Activated naive CD8-positive, alpha-beta T cell treated with anti-CD3 and anti-CD28 coated beads for 36 hours (primary cell): ENCODE measurements around the gene CREG2. TPM values are rescaled to one million over a fixed set of nuclear protein-coding genes. Genes with fewer than 3 reads are reported as not detected.
A peak's percentile ranks its signal among the peaks of the same experiment; 100 is the strongest.

Source experiments
- DNase-seq: peaks from one replicate; pipeline ENCODE4 v3.0.0; 2021
- H3K27ac Mint-ChIP-seq: one replicate; pipeline ENCODE4 v1.8.0; 2022; ENCODE audit warnings: mild to moderate bottlenecking, moderate library complexity, mixed read lengths
- H3K27me3 Mint-ChIP-seq: one replicate; pipeline ENCODE4 v1.8.0; 2022; ENCODE audit warnings: mild to moderate bottlenecking, mixed read lengths
- H3K36me3 Mint-ChIP-seq: one replicate; pipeline ENCODE4 v1.8.0; 2021; ENCODE audit warnings: mild to moderate bottlenecking, mixed read lengths
- H3K4me1 Mint-ChIP-seq: one replicate; pipeline ENCODE4 v1.8.0; 2021; ENCODE audit warnings: mixed read lengths
- H3K4me3 Mint-ChIP-seq: one replicate; pipeline ENCODE4 v1.8.0; 2022; ENCODE audit warnings: mild to moderate bottlenecking, moderate library complexity, mixed read lengths
- H3K9me3 Mint-ChIP-seq: one replicate; pipeline ENCODE4 v1.8.0; 2022; ENCODE audit warnings: mixed read lengths
- total RNA-seq, 2 experiments: library from RNA; stranded (reverse); gene quantifications; one replicate each; pipeline ENCODE4 v1.2.3, GENCODE V29; 2021

Gene CREG2
- total RNA-seq, 2 experiments from 2014 or later, result not detected

DNA sequence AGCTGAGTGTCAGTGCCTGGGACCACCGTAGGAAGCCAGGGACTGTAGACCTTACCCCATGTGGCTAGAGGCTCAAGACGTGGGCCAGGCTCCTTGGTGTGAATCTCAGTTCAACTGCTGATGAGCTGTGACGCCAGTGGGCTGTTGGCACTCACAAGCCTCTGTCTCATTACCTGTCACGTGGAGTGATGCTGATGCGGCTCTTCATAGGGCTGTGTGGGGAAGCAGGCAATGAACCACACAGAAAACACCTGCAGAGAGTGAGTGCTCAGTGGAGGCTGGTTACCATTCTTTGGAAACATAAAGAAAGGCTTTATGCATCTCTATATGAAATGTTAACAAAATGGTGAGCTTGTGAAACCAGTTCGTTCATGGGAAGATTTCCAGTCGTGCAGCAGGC, 36.1 kb downstream of the CREG2 start:
- no peaks in the 10 kb centered on the region for H3K36me3 Mint-ChIP-seq
- no peaks in the 10 kb centered on the region for H3K9me3 Mint-ChIP-seq
- no peaks in the 10 kb centered on the region for H3K27me3 Mint-ChIP-seq
- DNase-seq, result no peak
- H3K4me1 Mint-ChIP-seq, result peaks cover 6% of the 10 kb centered on the region
- no peak overlapping the region for H3K27ac Mint-ChIP-seq
- no peak overlapping the region for H3K4me3 Mint-ChIP-seq

GRCh38 chr2:101349893-101350662, 37.2 kb downstream of the CREG2 start:
- Mint-ChIP-seq H3K4me1 (peaks cover 6% of the 10 kb centered on the region), H3K36me3 (no peaks in the 10 kb centered on the region), H3K27ac (no peak overlapping the region), H3K27me3 (no peaks in the 10 kb centered on the region), H3K4me3 (no peak overlapping the region), H3K9me3 (no peaks in the 10 kb centered on the region)
- DNase-seq, result no peak

DNA sequence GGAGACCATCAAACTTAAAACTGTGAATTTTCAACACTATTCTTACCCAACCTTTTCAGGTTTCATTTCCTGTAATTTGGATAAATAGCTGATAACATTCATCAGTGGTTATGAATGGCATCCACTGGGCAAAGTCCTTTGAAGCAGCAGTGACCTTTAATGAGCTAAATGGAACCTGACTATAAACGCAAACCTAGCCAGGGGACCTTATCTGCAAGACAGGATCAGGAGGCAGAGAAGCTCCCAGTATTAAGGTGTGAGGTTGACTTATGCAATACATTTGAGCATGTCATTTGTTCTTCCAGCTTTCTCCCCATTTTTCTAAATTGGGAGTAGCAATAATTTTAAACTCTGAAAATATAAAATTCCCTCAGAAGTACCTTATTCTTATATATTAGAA, 38.4 kb downstream of the CREG2 start:
- Mint-ChIP-seq H3K4me1 (peaks cover 6% of the 10 kb centered on the region), H3K9me3 (no peaks in the 10 kb centered on the region), H3K27me3 (no peaks in the 10 kb centered on the region)

GRCh38 chr2:101346909-101347308, 40.4 kb downstream of the CREG2 start:
- Mint-ChIP-seq H3K4me1 (peaks cover 10% of the 10 kb centered on the region), H3K9me3 (no peaks in the 10 kb centered on the region), H3K27me3 (no peaks in the 10 kb centered on the region), H3K4me3 (no peak overlapping the region), H3K36me3 (no peaks in the 10 kb centered on the region), H3K27ac (no peak overlapping the region)
- no peak for DNase-seq

More for the DNA sequence above, 38.4 kb downstream of the CREG2 start:
- Mint-ChIP-seq H3K36me3 (no peaks in the 10 kb centered on the region), H3K4me3 (no peak overlapping the region), H3K27ac (no peak overlapping the region)
- no peak for DNase-seq

DNA sequence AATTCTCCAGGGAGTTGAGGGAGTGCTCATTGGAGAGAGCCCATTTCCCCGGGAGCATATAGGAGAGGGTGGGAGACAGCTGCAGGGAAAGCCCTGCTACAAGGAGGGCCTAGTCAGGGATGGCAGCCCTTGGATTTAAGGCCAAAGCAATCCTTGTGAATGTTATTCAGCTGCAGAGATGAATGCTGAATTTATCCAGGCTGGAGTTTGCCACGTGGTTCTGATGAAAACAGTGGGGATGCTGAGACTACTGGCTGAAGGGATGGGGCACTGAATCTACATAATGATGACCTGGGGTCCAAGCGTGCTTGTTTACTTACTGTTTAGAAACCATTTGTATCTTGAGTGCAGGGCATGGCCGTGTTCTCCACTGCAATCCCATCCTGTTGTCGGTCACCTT, 43.2 kb downstream of the CREG2 start:
- no peaks in the 10 kb centered on the region for H3K9me3 Mint-ChIP-seq
- H3K4me3 Mint-ChIP-seq, result no peak overlapping the region
- no peak for DNase-seq
- H3K4me1 Mint-ChIP-seq, result peaks cover 20% of the 10 kb centered on the region
- H3K36me3 Mint-ChIP-seq, result no peaks in the 10 kb centered on the region
- no peak overlapping the region for H3K27ac Mint-ChIP-seq
- H3K27me3 Mint-ChIP-seq, result no peaks in the 10 kb centered on the region

GRCh38 chr2:101342625-101343008, 44.7 kb downstream of the CREG2 start:
- DNase-seq, result no peak
- no peak overlapping the region for H3K27ac Mint-ChIP-seq
- H3K4me1 Mint-ChIP-seq, result peaks cover 20% of the 10 kb centered on the region
- H3K36me3 Mint-ChIP-seq, result no peaks in the 10 kb centered on the region
- H3K27me3 Mint-ChIP-seq, result no peaks in the 10 kb centered on the region
- H3K9me3 Mint-ChIP-seq, result no peaks in the 10 kb centered on the region
- H3K4me3 Mint-ChIP-seq, result no peak overlapping the region

- no peaks in the 10 kb centered on the region for H3K27me3 Mint-ChIP-seq
- peaks cover 20% of the 10 kb centered on the region for H3K4me1 Mint-ChIP-seq
- H3K4me3 Mint-ChIP-seq, result no peak overlapping the region
- DNase-seq, result peak; percentile 56
- H3K36me3 Mint-ChIP-seq, result no peaks in the 10 kb centered on the region
- no peak overlapping the region for H3K27ac Mint-ChIP-seq
- no peaks in the 10 kb centered on the region for H3K9me3 Mint-ChIP-seq
Observed at GRCh38 chr2:101341901-101342624, 45.2 kb downstream of the CREG2 start.

- no peak overlapping the region for H3K4me3 Mint-ChIP-seq
- no peak overlapping the region for H3K27ac Mint-ChIP-seq
- DNase-seq, result no peak
Observed at GRCh38 chr2:101341421-101341820, 45.9 kb downstream of the CREG2 start.

DNA sequence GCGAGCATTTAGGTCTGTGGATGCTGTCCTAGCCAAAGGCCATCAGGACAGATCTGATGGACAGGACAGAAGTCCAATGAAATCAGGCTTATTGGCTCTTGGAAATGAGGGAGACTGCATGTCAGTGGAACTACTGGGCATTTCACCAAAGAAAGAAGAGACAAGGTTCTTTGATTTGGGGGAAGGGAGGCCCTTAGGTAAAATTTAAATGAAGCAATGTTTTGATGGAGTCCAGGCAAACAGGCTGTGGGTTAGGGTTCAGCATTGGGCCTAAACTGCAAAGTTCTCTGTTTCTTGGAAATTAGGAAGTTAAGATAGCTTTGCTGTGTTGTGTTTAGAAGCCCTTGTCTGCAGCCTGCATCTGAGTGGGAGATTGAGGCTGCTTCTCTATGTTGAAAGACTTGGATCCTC, 47.2 kb downstream of the CREG2 start:
- Mint-ChIP-seq H3K9me3 (no peaks in the 10 kb centered on the region), H3K4me1 (peaks cover 20% of the 10 kb centered on the region), H3K27ac (no peak overlapping the region), H3K36me3 (no peaks in the 10 kb centered on the region), H3K4me3 (no peak overlapping the region), H3K27me3 (no peaks in the 10 kb centered on the region)
- no peak for DNase-seq

More at GRCh38 chr2:101341421-101341820, 45.9 kb downstream of the CREG2 start:
- H3K9me3 Mint-ChIP-seq, result no peaks in the 10 kb centered on the region
- no peaks in the 10 kb centered on the region for H3K27me3 Mint-ChIP-seq
- no peaks in the 10 kb centered on the region for H3K36me3 Mint-ChIP-seq
- peaks cover 20% of the 10 kb centered on the region for H3K4me1 Mint-ChIP-seq

DNA sequence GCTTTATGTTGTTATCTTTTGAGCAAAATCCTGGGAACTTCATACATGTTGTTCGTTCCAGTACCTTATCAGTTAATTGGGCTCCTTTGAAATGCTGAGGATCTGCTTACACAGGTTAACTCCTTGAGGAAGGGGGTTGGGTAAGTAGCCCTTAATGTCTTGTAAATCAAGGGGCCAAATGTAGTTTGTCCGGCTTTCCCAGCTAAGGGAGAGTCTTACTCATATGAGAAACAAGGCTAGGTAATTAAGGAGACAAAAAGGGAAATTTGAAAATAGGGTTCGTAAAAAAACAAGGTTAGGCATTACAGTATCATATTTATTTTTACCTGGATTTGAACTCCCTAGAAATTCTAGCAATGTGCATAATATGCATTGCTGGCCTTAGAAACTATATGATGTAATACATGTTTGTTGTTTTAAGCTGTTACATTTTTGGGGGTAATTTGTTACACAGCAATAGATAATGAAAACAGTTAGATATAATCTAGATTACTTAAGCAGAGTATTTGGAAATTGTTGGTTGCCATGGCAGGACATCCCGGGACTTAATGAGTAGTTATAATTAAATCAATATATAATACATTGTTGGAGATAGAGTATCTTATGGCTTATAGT, 47.9 kb downstream of the CREG2 start:
- H3K4me3 Mint-ChIP-seq, result no peak overlapping the region

GRCh38 chr2:101337877-101338276, 49.4 kb downstream of the CREG2 start:
- Mint-ChIP-seq H3K27ac (no peak overlapping the region), H3K4me3 (no peak overlapping the region), H3K9me3 (no peaks in the 10 kb centered on the region), H3K36me3 (no peaks in the 10 kb centered on the region), H3K27me3 (no peaks in the 10 kb centered on the region), H3K4me1 (peaks cover 28% of the 10 kb centered on the region)
- no peak for DNase-seq

More for the DNA sequence above, 47.9 kb downstream of the CREG2 start:
- Mint-ChIP-seq H3K27me3 (no peaks in the 10 kb centered on the region), H3K9me3 (no peaks in the 10 kb centered on the region), H3K4me1 (peaks cover 20% of the 10 kb centered on the region), H3K27ac (no peak overlapping the region), H3K36me3 (no peaks in the 10 kb centered on the region)
- no peak for DNase-seq

DNA sequence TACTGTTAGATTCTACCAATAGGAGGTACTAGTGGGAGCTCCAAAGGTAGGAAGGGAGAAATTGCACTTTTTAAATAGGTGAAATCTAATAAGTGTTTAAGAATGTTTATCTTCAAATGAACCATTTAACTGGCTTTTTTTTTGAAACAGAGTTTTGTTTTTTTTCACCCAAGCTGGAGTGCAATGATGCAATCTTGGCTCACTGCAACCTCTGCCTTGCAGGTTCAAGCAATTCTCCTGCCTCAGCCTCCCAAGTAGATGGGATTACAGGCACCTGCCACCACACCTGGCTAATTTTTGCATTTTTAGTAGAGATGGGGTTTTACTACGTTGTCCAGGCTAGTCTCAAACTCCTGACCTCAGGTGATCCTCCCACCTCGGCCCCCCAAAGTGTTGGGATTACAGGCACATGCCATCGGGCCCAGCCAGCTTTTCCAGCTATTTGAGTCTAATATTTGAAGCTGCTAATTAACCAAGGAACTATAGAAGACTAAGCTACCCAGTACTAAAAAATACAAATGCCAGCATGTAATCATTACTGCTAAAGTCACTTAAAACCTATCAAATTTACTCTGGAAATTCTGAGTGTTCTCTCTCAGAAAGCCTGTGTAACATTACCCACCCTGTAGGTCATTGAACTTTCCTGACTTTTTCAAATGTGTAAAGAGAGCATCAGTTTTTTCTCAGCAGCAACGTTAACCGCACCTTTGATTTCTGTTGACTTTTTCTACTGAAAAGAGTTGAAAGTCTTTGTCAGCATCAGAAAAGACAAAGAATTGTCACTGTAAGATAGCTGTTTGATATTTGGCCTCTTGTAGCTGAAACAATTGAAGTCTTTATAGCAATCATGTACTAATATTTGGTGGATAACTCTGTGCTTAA, 54.2 kb downstream of the CREG2 start:
- DNase-seq, result no peak
- no peak overlapping the region for H3K4me3 Mint-ChIP-seq

DNA sequence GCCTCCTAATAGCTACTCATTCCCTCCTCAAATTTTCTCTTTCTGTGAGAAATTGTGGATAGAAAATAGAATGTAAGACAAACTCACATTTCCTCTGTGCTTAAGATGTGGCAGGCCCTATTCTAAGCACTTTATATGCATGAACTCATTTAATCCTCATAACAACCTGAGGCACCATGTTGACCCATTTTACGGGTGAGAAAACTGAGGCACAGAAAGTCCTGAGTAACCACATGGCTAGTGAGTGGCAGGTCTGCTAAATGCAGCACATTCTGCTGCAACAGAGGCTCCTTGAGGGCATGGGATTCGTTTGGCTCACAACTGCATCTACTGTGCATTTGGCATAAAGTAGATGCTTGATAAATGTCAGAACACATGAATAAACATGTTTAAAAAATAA, 56.1 kb downstream of the CREG2 start:
- Mint-ChIP-seq H3K9me3 (no peaks in the 10 kb centered on the region), H3K27me3 (no peaks in the 10 kb centered on the region), H3K36me3 (no peaks in the 10 kb centered on the region), H3K4me1 (peaks cover 36% of the 10 kb centered on the region), H3K4me3 (no peak overlapping the region), H3K27ac (no peak overlapping the region)
- DNase-seq, result no peak

More for the DNA sequence above, 54.2 kb downstream of the CREG2 start:
- Mint-ChIP-seq H3K27ac (peak overlapping the region; percentile 25), H3K36me3 (no peaks in the 10 kb centered on the region), H3K4me1 (peaks cover 36% of the 10 kb centered on the region), H3K27me3 (no peaks in the 10 kb centered on the region), H3K9me3 (no peaks in the 10 kb centered on the region)

GRCh38 chr2:101330253-101330933, 56.9 kb downstream of the CREG2 start:
- Mint-ChIP-seq H3K9me3 (no peaks in the 10 kb centered on the region), H3K27me3 (no peaks in the 10 kb centered on the region), H3K4me3 (peak overlapping the region; percentile 3), H3K27ac (peak overlapping the region; percentile 79), H3K4me1 (peaks cover 36% of the 10 kb centered on the region), H3K36me3 (no peaks in the 10 kb centered on the region)
- peak; percentile 44 for DNase-seq
